Karpas-422 (cell line): Measurements from ENCODE around the gene MITF. TPM values are rescaled to one million over a fixed set of nuclear protein-coding genes. Genes with fewer than 3 reads are reported as not detected.

Experiments used
- DNase-seq: peaks from one replicate; pipeline ENCODE4 v3.0.0-alpha.2; 2015
- H2AFZ ChIP-seq: fragments of 200-600 bp; sonication (generic); 2 replicates; pipeline ENCODE4 v1.6.1; 2014; ENCODE audit warnings: antibody characterized with exemption, low read length, mixed read lengths
- H3K27ac ChIP-seq: fragments of 200-600 bp; sonication (generic); 2 replicates; pipeline ENCODE4 v1.5.1; 2014; ENCODE audit warnings: mild to moderate bottlenecking, low read length, moderate library complexity
- H3K27me3 ChIP-seq: fragments of 200-600 bp; sonication (generic); 2 replicates; pipeline ENCODE4 v1.6.1; 2014; ENCODE audit warnings: low read length, mixed read lengths
- H3K36me3 ChIP-seq: fragments of 200-600 bp; sonication (generic); 2 replicates; pipeline ENCODE4 v1.6.1; 2014; ENCODE audit warnings: low read length, mixed read lengths; ENCODE audit not compliant: insufficient read depth
- H3K4me1 ChIP-seq: fragments of 200-600 bp; sonication (generic); 2 replicates; pipeline ENCODE4 v1.6.1; 2014; ENCODE audit warnings: mild to moderate bottlenecking, low read length, mixed read lengths
- H3K4me2 ChIP-seq: fragments of 200-600 bp; sonication (generic); 2 replicates; pipeline ENCODE4 v1.6.1; 2014; ENCODE audit warnings: low read length, low read depth, mild to moderate bottlenecking; ENCODE audit not compliant: poor library complexity, severe bottlenecking
- H3K4me3 ChIP-seq: fragments of 200-600 bp; sonication (generic); 2 replicates; pipeline ENCODE4 v1.5.1; 2014; ENCODE audit warnings: mild to moderate bottlenecking, antibody characterized with exemption, low read length, mixed read lengths
- H3K79me2 ChIP-seq: fragments of 200-600 bp; sonication (generic); 2 replicates; pipeline ENCODE4 v1.6.1; 2014; ENCODE audit warnings: mild to moderate bottlenecking, low read length, mixed read lengths
- H3K9ac ChIP-seq: fragments of 200-600 bp; sonication (generic); 2 replicates; pipeline ENCODE4 v1.6.0; 2014; ENCODE audit warnings: low read length
- H3K9me2 ChIP-seq: fragments of 200-600 bp; sonication (generic), shearing (Covaris generic); replicated peaks from 2 replicates; pipeline ENCODE4 v1.6.0; 2014; ENCODE audit warnings: mild to moderate bottlenecking, low read length, moderate library complexity; ENCODE audit not compliant: insufficient read depth
- H3K9me3 ChIP-seq: fragments of 300-700, 200-600 bp; sonication (generic); 2 replicates; pipeline ENCODE4 v1.6.1; 2014; ENCODE audit warnings: low read length, mixed read lengths
- H4K20me1 ChIP-seq: fragments of 200-600 bp; sonication (generic); 2 replicates; pipeline ENCODE4 v1.6.1; 2014; ENCODE audit warnings: mild to moderate bottlenecking, antibody characterized with exemption, low read length, low read depth; ENCODE audit not compliant: insufficient read depth
- total RNA-seq: library from RNA; depleted of rRNA; stranded (reverse); fragments of >200 nt; shearing (Covaris generic); gene quantifications from 2 replicates; pipeline ENCODE4 v1.2.3, GENCODE V29; 2014; ENCODE audit warnings: low replicate concordance

MITF gene
- total RNA-seq, 1 experiment from 2014 or later, result not detected

GRCh38 chr3:69746119-69746518 is 6.9 kb downstream of the MITF start:
- H4K20me1 ChIP-seq, result no peaks in the 10 kb centered on the region
- H3K27ac ChIP-seq, result no peak overlapping the region
- no peaks in the 10 kb centered on the region for H3K9me2 ChIP-seq

GRCh38 chr3:69747511-69748258 is 8.4 kb downstream of the MITF start:
- no peak overlapping the region for H2AFZ ChIP-seq
- H3K9ac ChIP-seq, result no peak overlapping the region
- H3K9me2 ChIP-seq, result no peaks in the 10 kb centered on the region
- no peaks in the 10 kb centered on the region for H3K4me1 ChIP-seq
- H3K9me3 ChIP-seq, result no peaks in the 10 kb centered on the region
- no peak overlapping the region for H3K4me3 ChIP-seq
- no peaks in the 10 kb centered on the region for H3K27me3 ChIP-seq
- no peaks in the 10 kb centered on the region for H3K79me2 ChIP-seq
- no peak overlapping the region for H3K27ac ChIP-seq
- H3K4me2 ChIP-seq, result no peak overlapping the region
- H3K36me3 ChIP-seq, result no peaks in the 10 kb centered on the region
- DNase-seq, result no peak
- H4K20me1 ChIP-seq, result no peaks in the 10 kb centered on the region

More at GRCh38 chr3:69746119-69746518, 6.9 kb downstream of the MITF start:
- Histone ChIP-seq H3K9ac (no peak overlapping the region), H3K4me1 (no peaks in the 10 kb centered on the region), H3K36me3 (no peaks in the 10 kb centered on the region), H3K4me3 (no peak overlapping the region), H3K79me2 (no peaks in the 10 kb centered on the region), H3K27me3 (no peaks in the 10 kb centered on the region), H2AFZ (no peak overlapping the region), H3K4me2 (no peak overlapping the region), H3K9me3 (no peaks in the 10 kb centered on the region)
- DNase-seq, result no peak

GRCh38 chr3:69748503-69748902 is 9.2 kb downstream of the MITF start:
- Histone ChIP-seq H3K79me2 (no peaks in the 10 kb centered on the region), H3K9me2 (no peaks in the 10 kb centered on the region), H3K9me3 (no peaks in the 10 kb centered on the region), H3K4me3 (no peak overlapping the region), H3K4me2 (no peak overlapping the region), H3K36me3 (no peaks in the 10 kb centered on the region), H4K20me1 (no peaks in the 10 kb centered on the region), H3K9ac (no peak overlapping the region), H3K27me3 (no peaks in the 10 kb centered on the region), H2AFZ (no peak overlapping the region), H3K4me1 (no peaks in the 10 kb centered on the region), H3K27ac (no peak overlapping the region)
- no peak for DNase-seq

- no peaks in the 10 kb centered on the region for H3K9me2 ChIP-seq
- H3K9ac ChIP-seq, result no peak overlapping the region
- no peaks in the 10 kb centered on the region for H4K20me1 ChIP-seq
- no peak for DNase-seq
- H3K27me3 ChIP-seq, result no peaks in the 10 kb centered on the region
- no peaks in the 10 kb centered on the region for H3K79me2 ChIP-seq
- H3K4me1 ChIP-seq, result no peaks in the 10 kb centered on the region
- H3K9me3 ChIP-seq, result no peaks in the 10 kb centered on the region
- no peak overlapping the region for H3K4me2 ChIP-seq
- H3K36me3 ChIP-seq, result no peaks in the 10 kb centered on the region
- no peak overlapping the region for H3K27ac ChIP-seq
- H3K4me3 ChIP-seq, result no peak overlapping the region
- no peak overlapping the region for H2AFZ ChIP-seq
Observed at GRCh38 chr3:69749461-69749860, 10.2 kb downstream of the MITF start.

GRCh38 chr3:69750549-69750948 is 11.3 kb downstream of the MITF start:
- Histone ChIP-seq H3K27me3 (no peaks in the 10 kb centered on the region), H4K20me1 (no peaks in the 10 kb centered on the region), H3K9me3 (no peaks in the 10 kb centered on the region), H3K4me2 (no peak overlapping the region), H3K36me3 (no peaks in the 10 kb centered on the region), H3K9ac (no peak overlapping the region), H3K27ac (no peak overlapping the region), H3K9me2 (no peaks in the 10 kb centered on the region), H3K4me3 (no peak overlapping the region), H3K4me1 (no peaks in the 10 kb centered on the region), H3K79me2 (no peaks in the 10 kb centered on the region), H2AFZ (no peak overlapping the region)
- no peak for DNase-seq

- Histone ChIP-seq H3K9me3 (no peaks in the 10 kb centered on the region), H2AFZ (no peak overlapping the region), H3K4me1 (no peaks in the 10 kb centered on the region), H3K9ac (no peak overlapping the region), H3K36me3 (no peaks in the 10 kb centered on the region), H3K79me2 (no peaks in the 10 kb centered on the region), H4K20me1 (no peaks in the 10 kb centered on the region), H3K4me2 (no peak overlapping the region), H3K4me3 (no peak overlapping the region), H3K9me2 (no peaks in the 10 kb centered on the region), H3K27me3 (no peaks in the 10 kb centered on the region), H3K27ac (no peak overlapping the region)
- no peak for DNase-seq
Observed at GRCh38 chr3:69751074-69751476, 11.8 kb downstream of the MITF start.

- no peaks in the 10 kb centered on the region for H4K20me1 ChIP-seq
- no peak overlapping the region for H3K4me3 ChIP-seq
- H3K27ac ChIP-seq, result no peak overlapping the region
- H2AFZ ChIP-seq, result no peak overlapping the region
- no peak overlapping the region for H3K4me2 ChIP-seq
- H3K36me3 ChIP-seq, result no peaks in the 10 kb centered on the region
- DNase-seq, result no peak
- H3K79me2 ChIP-seq, result no peaks in the 10 kb centered on the region
- H3K4me1 ChIP-seq, result no peaks in the 10 kb centered on the region
- no peak overlapping the region for H3K9ac ChIP-seq
- no peaks in the 10 kb centered on the region for H3K27me3 ChIP-seq
- no peaks in the 10 kb centered on the region for H3K9me3 ChIP-seq
- no peaks in the 10 kb centered on the region for H3K9me2 ChIP-seq
Observed at GRCh38 chr3:69752241-69752640, 13.0 kb downstream of the MITF start.

- Histone ChIP-seq H3K4me2 (no peak overlapping the region), H3K9me2 (no peaks in the 10 kb centered on the region), H3K27ac (no peak overlapping the region), H3K9me3 (no peaks in the 10 kb centered on the region), H3K4me3 (no peak overlapping the region), H2AFZ (no peak overlapping the region), H3K9ac (no peak overlapping the region), H4K20me1 (no peaks in the 10 kb centered on the region), H3K27me3 (no peaks in the 10 kb centered on the region), H3K79me2 (no peaks in the 10 kb centered on the region), H3K4me1 (no peaks in the 10 kb centered on the region), H3K36me3 (no peaks in the 10 kb centered on the region)
- DNase-seq, result no peak
Observed at GRCh38 chr3:69753179-69753775, 14.0 kb downstream of the MITF start.
